CD14-positive monocyte (primary cell): Measurements from ENCODE around the gene LTO1. TPM values are rescaled to one million over a fixed set of nuclear protein-coding genes. Genes with fewer than 3 reads are reported as not detected.

Experiments
- DNase-seq, 3 donors: peaks; one replicate each; pipeline ENCODE4 v3.0.0-alpha.2; 2011 to 2022
- H2AFZ ChIP-seq: 2 replicates; pipeline ENCODE4 v1.6.0; 2012; ENCODE audit warnings: mild to moderate bottlenecking, low read depth, low read length, inconsistent platforms; ENCODE audit not compliant: insufficient read depth, poor library complexity, severe bottlenecking
- H3K27ac ChIP-seq, 2 donors: 1 replicate in 1 of 2; 2 replicates in 1 of 2; pipeline ENCODE4 v1.5.1; 2012 to 2013; ENCODE audit warnings: low read length in 2 of 2, control low read depth in 1 of 2, inconsistent platforms in 1 of 2, low read depth in 1 of 2, mild to moderate bottlenecking in 1 of 2
- H3K27me3 ChIP-seq, 2 donors: one replicate each; pipeline versions ENCODE4 v1.6.0 to v1.6.1; 2011 to 2013; ENCODE audit warnings: low read length in 2 of 2; ENCODE audit not compliant: control insufficient read depth in 2 of 2, insufficient read depth in 2 of 2
- H3K36me3 ChIP-seq, 2 donors: replicated peaks in 1 of 2; 1 replicate in 1 of 2; 2 replicates in 1 of 2; pipeline versions ENCODE4 v1.5.1 to v1.6.1; 2012 to 2013; ENCODE audit warnings: low read length in 2 of 2, control low read depth in 1 of 2, inconsistent platforms in 1 of 2, mild to moderate bottlenecking in 1 of 2; ENCODE audit not compliant: insufficient read depth in 2 of 2, control insufficient read depth in 1 of 2
- H3K4me1 ChIP-seq, 2 donors: 1 replicate in 1 of 2; 2 replicates in 1 of 2; pipeline versions ENCODE4 v1.5.1 to v1.6.1; 2012 to 2013; ENCODE audit warnings: low read length in 2 of 2, control low read depth in 1 of 2, inconsistent platforms in 1 of 2, mild to moderate bottlenecking in 1 of 2, moderate library complexity in 1 of 2; ENCODE audit not compliant: insufficient read depth in 2 of 2, control insufficient read depth in 1 of 2
- H3K4me2 ChIP-seq: replicated peaks from 2 replicates; pipeline ENCODE3; 2012; ENCODE audit warnings: low read length, moderate library complexity, mild to moderate bottlenecking; ENCODE audit not compliant: poor library complexity, severe bottlenecking; ENCODE audit errors: extremely low read depth
- H3K4me3 ChIP-seq, 3 experiments: fragments of 200-600 bp in 1 of 3; sonication (generic) in 1 of 3; replicated peaks in 1 of 3; 1 replicate in 2 of 3; 2 replicates in 1 of 3; pipeline ENCODE4 v1.5.1; 2011 to 2013; ENCODE audit warnings: low read length in 3 of 3, mild to moderate bottlenecking in 3 of 3, control low read depth in 2 of 3, low read depth in 2 of 3, inconsistent platforms in 1 of 3, moderate library complexity in 1 of 3
- H3K79me2 ChIP-seq: 2 replicates; pipeline ENCODE4 v1.6.0; 2012; ENCODE audit warnings: mild to moderate bottlenecking, control low read depth, inconsistent platforms, low read length, moderate library complexity; ENCODE audit not compliant: insufficient read depth
- H3K9ac ChIP-seq: 2 replicates; pipeline ENCODE4 v1.6.0; 2017; ENCODE audit warnings: low read length, mild to moderate bottlenecking; ENCODE audit not compliant: insufficient read depth, poor library complexity, severe bottlenecking
- H3K9me3 ChIP-seq, 2 donors: replicated peaks in 1 of 2; 1 replicate in 1 of 2; 2 replicates in 1 of 2; pipeline versions ENCODE4 v1.5.1 to v1.6.1; 2012 to 2013; ENCODE audit warnings: low read length in 2 of 2, control low read depth in 1 of 2; ENCODE audit not compliant: control insufficient read depth in 1 of 2, insufficient read depth in 1 of 2
- H4K20me1 ChIP-seq: 2 replicates; pipeline ENCODE4 v1.6.0; 2012; ENCODE audit warnings: mild to moderate bottlenecking, low read length, control low read depth, moderate library complexity; ENCODE audit not compliant: insufficient read depth
- H3K27ac Mint-ChIP-seq, 7 donors: one replicate each; pipeline ENCODE4 v1.8.0; 2020; ENCODE audit warnings: mild to moderate bottlenecking in 7 of 7, mixed read lengths in 7 of 7, moderate library complexity in 6 of 7, inconsistent platforms in 2 of 7
- H3K27me3 Mint-ChIP-seq, 3 donors: one replicate each; pipeline ENCODE4 v1.8.0; 2021 to 2022; ENCODE audit warnings: low read depth in 3 of 3, mild to moderate bottlenecking in 3 of 3, mixed read lengths in 3 of 3, moderate library complexity in 3 of 3, inconsistent platforms in 1 of 3
- H3K36me3 Mint-ChIP-seq, 2 donors: one replicate each; pipeline ENCODE4 v1.8.0; 2020; ENCODE audit warnings: mixed read lengths in 2 of 2, inconsistent platforms in 1 of 2, mild to moderate bottlenecking in 1 of 2
- H3K4me1 Mint-ChIP-seq: one replicate; pipeline ENCODE4 v1.8.0; 2020; ENCODE audit warnings: mild to moderate bottlenecking, mixed read lengths
- H3K4me3 Mint-ChIP-seq, 2 donors: one replicate each; pipeline ENCODE4 v1.8.0; 2020; ENCODE audit warnings: mild to moderate bottlenecking in 2 of 2, mixed read lengths in 2 of 2, moderate library complexity in 1 of 2
- H3K9me3 Mint-ChIP-seq, 7 donors: one replicate each; pipeline ENCODE4 v1.8.0; 2020 to 2022; ENCODE audit warnings: mixed read lengths in 7 of 7, mild to moderate bottlenecking in 6 of 7, moderate library complexity in 6 of 7, inconsistent platforms in 2 of 7
- WGBS: methylation state at CpG from one replicate; pipeline ENCODE4 v1.1.5; 2013; ENCODE audit warnings: missing lambda C conversion rate; ENCODE audit not compliant: insufficient coverage; 5-methylcytosine and 5-hydroxymethylcytosine counted together
- intact Hi-C, 2 donors: fragments of 100-400 bp; cut with micrococcal nuclease; formaldehyde crosslinking; loops; one replicate each; pipeline versions ENCODE4 v1.15.0 to v1.15.1; 2023
- polyA plus RNA-seq, 3 donors: library from polyadenylated mRNA; depleted of rRNA in 1 of 3; unstranded in 2 of 3; stranded (reverse) in 1 of 3; fragments of 300-500 nt in 2 of 3; fragments of >200 nt in 1 of 3; fragmentation: Illumina TruSeq in 2 of 3; gene quantifications; 1 replicate in 2 of 3; 2 replicates in 1 of 3; pipeline ENCODE4 v1.2.3, GENCODE V29; 2012 to 2021
- TF ChIP-seq, protein P1 (sequence below): fragments of 200-600 bp; IDR thresholded peaks from one replicate; pipeline ENCODE4 v1.8.0; 2022; ENCODE audit warnings: antibody characterized with exemption, mild to moderate bottlenecking

The LTO1 gene
- polyA plus RNA-seq, 3 donors, result 3.9 to 27.1 (median 5.2) TPM

DNA sequence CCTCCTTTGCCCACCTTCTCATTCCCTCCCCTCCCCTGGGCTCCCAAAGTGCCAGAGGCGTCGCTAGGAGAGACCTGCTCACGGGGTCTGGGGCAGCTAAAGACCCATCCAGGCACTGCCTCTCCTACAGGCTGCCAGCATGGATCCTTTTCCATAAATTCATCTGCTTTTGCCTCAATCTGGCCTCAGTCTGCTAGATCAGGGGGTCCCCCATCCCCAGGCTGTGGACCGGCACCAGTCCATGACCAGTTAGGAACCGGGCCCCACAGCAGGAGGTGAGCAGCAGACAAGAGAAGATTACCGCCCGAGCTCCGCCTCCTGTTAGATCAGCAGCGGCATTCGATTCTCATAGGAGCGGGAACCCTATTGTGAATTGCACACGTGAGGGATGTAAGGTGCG lies 12.3 kb downstream of the LTO1 start:
- no peaks in the 10 kb centered on the region for H3K79me2 ChIP-seq
- TF ChIP-seq, protein P1, sequence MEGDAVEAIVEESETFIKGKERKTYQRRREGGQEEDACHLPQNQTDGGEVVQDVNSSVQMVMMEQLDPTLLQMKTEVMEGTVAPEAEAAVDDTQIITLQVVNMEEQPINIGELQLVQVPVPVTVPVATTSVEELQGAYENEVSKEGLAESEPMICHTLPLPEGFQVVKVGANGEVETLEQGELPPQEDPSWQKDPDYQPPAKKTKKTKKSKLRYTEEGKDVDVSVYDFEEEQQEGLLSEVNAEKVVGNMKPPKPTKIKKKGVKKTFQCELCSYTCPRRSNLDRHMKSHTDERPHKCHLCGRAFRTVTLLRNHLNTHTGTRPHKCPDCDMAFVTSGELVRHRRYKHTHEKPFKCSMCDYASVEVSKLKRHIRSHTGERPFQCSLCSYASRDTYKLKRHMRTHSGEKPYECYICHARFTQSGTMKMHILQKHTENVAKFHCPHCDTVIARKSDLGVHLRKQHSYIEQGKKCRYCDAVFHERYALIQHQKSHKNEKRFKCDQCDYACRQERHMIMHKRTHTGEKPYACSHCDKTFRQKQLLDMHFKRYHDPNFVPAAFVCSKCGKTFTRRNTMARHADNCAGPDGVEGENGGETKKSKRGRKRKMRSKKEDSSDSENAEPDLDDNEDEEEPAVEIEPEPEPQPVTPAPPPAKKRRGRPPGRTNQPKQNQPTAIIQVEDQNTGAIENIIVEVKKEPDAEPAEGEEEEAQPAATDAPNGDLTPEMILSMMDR, result no peak
- H3K4me3 ChIP-seq, result no peak overlapping the region
- H3K4me1 Mint-ChIP-seq, result peaks cover 8% of the 10 kb centered on the region
- peaks cover 0 to 2% (median 0%) of the 10 kb centered on the region in 7 donors for H3K9me3 Mint-ChIP-seq
- no peak overlapping the region for H2AFZ ChIP-seq
- no peaks in the 10 kb centered on the region for H3K4me1 ChIP-seq
- peaks cover 14% of the 10 kb centered on the region for H4K20me1 ChIP-seq
- intact Hi-C loops, result no loop called here
- no peak overlapping the region for H3K27ac Mint-ChIP-seq
- H3K9ac ChIP-seq, result no peak overlapping the region
- peaks cover 0 to 3% (median 2%) of the 10 kb centered on the region in 3 donors for H3K27me3 Mint-ChIP-seq
- H3K4me3 Mint-ChIP-seq, result no peak overlapping the region
- no peaks in the 10 kb centered on the region for H3K9me3 ChIP-seq
- H3K4me2 ChIP-seq, result no peak overlapping the region
- H3K36me3 Mint-ChIP-seq, result peaks cover 47 to 48% of the 10 kb centered on the region in 2 donors
- WGBS, result 93% methylated on average over 12 of the region's 13 CpGs
- H3K36me3 ChIP-seq, result peaks cover 28 to 45% of the 10 kb centered on the region in 2 donors
- H3K27ac ChIP-seq, result no peak overlapping the region
- no peaks in the 10 kb centered on the region for H3K27me3 ChIP-seq
- DNase-seq, result no peak

DNA sequence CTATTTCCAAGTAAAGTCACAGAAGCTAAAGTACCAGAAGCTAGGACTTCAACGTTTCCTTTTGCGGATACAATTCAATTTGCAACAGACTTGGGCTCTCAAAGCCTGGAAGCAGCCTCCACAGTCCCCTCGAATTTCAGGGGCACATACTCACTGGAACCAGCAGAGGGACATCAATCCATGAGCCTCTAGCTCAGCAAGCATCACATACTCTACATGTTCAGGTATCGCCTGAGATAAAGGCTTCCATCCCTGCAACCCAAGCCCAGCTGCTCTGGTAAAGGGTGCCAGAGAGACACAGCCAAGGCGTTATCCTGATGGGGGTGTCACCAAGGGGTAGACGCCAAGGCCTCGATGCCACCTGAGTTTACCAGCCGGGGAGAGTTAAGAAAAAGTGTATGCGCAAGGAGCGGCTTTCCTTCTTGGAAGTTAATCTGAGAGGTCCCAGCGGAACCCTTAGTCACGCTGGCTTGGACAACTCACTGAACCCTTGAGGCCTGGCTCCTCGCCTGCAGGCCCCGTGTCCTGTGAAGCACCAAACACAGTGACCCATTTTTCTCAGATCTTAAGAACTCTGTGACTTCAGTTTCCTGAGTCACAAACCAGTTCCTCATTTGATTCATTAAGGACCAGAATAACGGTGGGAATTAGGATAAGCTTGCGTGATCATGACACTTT lies 13.0 kb downstream of the LTO1 start:
- intact Hi-C loops, result no loop called here
- H3K9ac ChIP-seq, result no peak overlapping the region
- Mint-ChIP-seq H3K4me3 (no peak overlapping the region), H3K9me3 (no peaks in the 10 kb centered on the region), H3K36me3 (peaks cover 40 to 41% of the 10 kb centered on the region in 2 donors), H3K27me3 (peaks cover 0 to 3% (median 2%) of the 10 kb centered on the region in 3 donors), H3K4me1 (peaks cover 8% of the 10 kb centered on the region), H3K27ac (no peak overlapping the region)
- peaks cover 22 to 39% of the 10 kb centered on the region in 2 donors for H3K36me3 ChIP-seq
- no peaks in the 10 kb centered on the region for H3K9me3 ChIP-seq
- H3K27me3 ChIP-seq, result no peaks in the 10 kb centered on the region
- no peak overlapping the region for H2AFZ ChIP-seq
- no peak overlapping the region for H3K4me2 ChIP-seq
- TF ChIP-seq, protein P1, result no peak
- H3K4me3 ChIP-seq, result no peak overlapping the region
- peaks cover 14% of the 10 kb centered on the region for H4K20me1 ChIP-seq
- no peak overlapping the region for H3K27ac ChIP-seq
- no peaks in the 10 kb centered on the region for H3K79me2 ChIP-seq
- H3K4me1 ChIP-seq, result no peaks in the 10 kb centered on the region
- WGBS, result 23% methylated on average over 13 of the region's 16 CpGs
- peak in 2 of 3 donors; percentile 17 to 53 for DNase-seq
